ENCODE results near the gene THUMPD3.

GRCh38 chr3:9396632-9397331, 33.9 kb downstream of the THUMPD3 start:
- TF ChIP-seq POLR2A (IDR thresholded peaks at IDR 0.05) = no peak
- no peak for TF ChIP-seq CTCF (IDR thresholded peaks at IDR 0.05 in 4 of 5, conservative IDR thresholded peaks at IDR 0.05 in 1 of 5)
